Measurements from ENCODE around the gene SLC2A5.
"Not testable (repeated sequence)": the region's sequence is repeated elsewhere in the genome, so short reads cannot be mapped to it uniquely, and the experiment has no call there.

The SLC2A5 gene

GRCh38 chr1:9004031-9004699 lies 65.3 kb downstream of the SLC2A5 start:
- DNase-seq: no peak

GRCh38 chr1:9002215-9002560 lies 67.2 kb downstream of the SLC2A5 start:
- not testable (repeated sequence) for DNase-seq

GRCh38 chr1:9001534-9002214 lies 67.8 kb downstream of the SLC2A5 start:
- not testable (repeated sequence) for DNase-seq

- not testable (repeated sequence) for DNase-seq
Measured at GRCh38 chr1:8993962-8994675, 75.3 kb downstream of the SLC2A5 start.

GRCh38 chr1:8992936-8993687 lies 76.3 kb downstream of the SLC2A5 start:
- no peak for DNase-seq

GRCh38 chr1:8989821-8990220 lies 79.6 kb downstream of the SLC2A5 start:
- DNase-seq: peak; percentile 31

- no peak for DNase-seq
Measured at GRCh38 chr1:8989061-8989460, 80.4 kb downstream of the SLC2A5 start.

- DNase-seq: no peak
Measured at GRCh38 chr1:8988618-8988967, 80.8 kb downstream of the SLC2A5 start.

- DNase-seq: no peak
Measured at GRCh38 chr1:8987881-8988617, 81.4 kb downstream of the SLC2A5 start.

GRCh38 chr1:8986814-8987190 lies 82.6 kb downstream of the SLC2A5 start:
- DNase-seq: no peak

- DNase-seq: peak; percentile 96
Measured at GRCh38 chr1:8985915-8986813, 83.3 kb downstream of the SLC2A5 start.

Data from NCI-H226 (cell line).